COLO668 (cell line): ENCODE results near the gene ACTA2.
A peak's percentile ranks its signal among the peaks of the same experiment; 100 is the strongest.

Source experiments
- DNase-seq: peaks from one replicate; lab custom pipeline; 2025; ENCODE audit not compliant: unreplicated experiment; lab: John Stamatoyannopoulos, UW

The ACTA2 gene

GRCh38 chr10:88952647-88953111 lies at the start of gene ACTA2:
TSS of gene ACTA2 (minus strand) at chr10:88952773. CDS start at chr10:88948930, 3,843 bp downstream.
- DNase-seq: no peak

- no peak for DNase-seq
These were observed 49.1 kb upstream of the ACTA2 start for GRCh38 chr10:89001729-89002072.

- no peak for DNase-seq
These were observed 48.6 kb upstream of the ACTA2 start for GRCh38 chr10:89001024-89001728.

GRCh38 chr10:88999625-89000024 lies 47.1 kb upstream of the ACTA2 start:
- DNase-seq: no peak

GRCh38 chr10:88996927-88997326 lies 44.4 kb upstream of the ACTA2 start:
- DNase-seq: no peak

GRCh38 chr10:88995156-88995876 lies 42.7 kb upstream of the ACTA2 start:
- no peak for DNase-seq

GRCh38 chr10:88994019-88994418 lies 41.4 kb upstream of the ACTA2 start:
- no peak for DNase-seq

GRCh38 chr10:88992921-88993524 lies 40.5 kb upstream of the ACTA2 start:
- DNase-seq: no peak

GRCh38 chr10:88991899-88992320 lies 39.3 kb upstream of the ACTA2 start:
- DNase-seq: no peak

GRCh38 chr10:88991161-88991898 lies 38.8 kb upstream of the ACTA2 start:
- peak; percentile 38 for DNase-seq

- DNase-seq: peak; percentile 43
These were observed 38.0 kb upstream of the ACTA2 start, which contains the start of gene FAS for GRCh38 chr10:88990384-88991160. TSS of gene FAS (plus strand) at chr10:88990798. CDS start at chr10:88990877, 79 bp downstream.

- no peak for DNase-seq
These were observed 37.3 kb upstream of the ACTA2 start for GRCh38 chr10:88989824-88990383.

- DNase-seq: no peak
These were observed 36.9 kb upstream of the ACTA2 start for GRCh38 chr10:88989423-88989822.

- no peak for DNase-seq
These were observed 35.3 kb upstream of the ACTA2 start for GRCh38 chr10:88987840-88988239.

- DNase-seq: no peak
These were observed 34.7 kb upstream of the ACTA2 start for GRCh38 chr10:88987243-88987725.

GRCh38 chr10:88986549-88987242 lies 34.1 kb upstream of the ACTA2 start:
- DNase-seq: peak; percentile 1

GRCh38 chr10:88984525-88984924 lies 32.0 kb upstream of the ACTA2 start:
- no peak for DNase-seq

GRCh38 chr10:88983939-88984338 lies 31.4 kb upstream of the ACTA2 start:
- no peak for DNase-seq

GRCh38 chr10:88983206-88983605 lies 30.6 kb upstream of the ACTA2 start:
- DNase-seq: no peak
